GM12878 (cell line): ENCODE results near the gene METTL16. TPM values are rescaled to one million over a fixed set of nuclear protein-coding genes. Genes with fewer than 3 reads are reported as not detected.

Source experiments
- ATAC-seq: fragments of 200-7000 bp; cut with Tn5 transposase; 3 replicates; pipeline ENCODE4 v1.9.1; 2020; ENCODE audit warnings: mild to moderate bottlenecking, moderate library complexity
- BruUV-seq: library from RNA; stranded (reverse); fragments of 400-500 nt; replicated peaks from 2 replicates; lab custom pipeline; 2021; lab: Mats Ljungman, UMichigan
- CTCF ChIA-PET: fragments of 300-600 bp; sonication (Branson Sonifier 250); formaldehyde crosslinking; extraction: SDS; loops from one replicate; lab custom pipeline; 2021; ENCODE audit warnings: inconsistent platforms; lab: Yijun Ruan, JAX
- POLR2A ChIA-PET: fragments of 350-600 bp; formaldehyde crosslinking; extraction: SDS; loops from one replicate; lab custom pipeline; 2021; ENCODE audit warnings: inconsistent platforms; lab: Charles Lee
- RAD21 ChIA-PET: fragments of 300-600 bp; sonication (Branson Sonifier 250); formaldehyde crosslinking; loops from one replicate; lab custom pipeline; 2023; ENCODE audit warnings: antibody characterized with exemption; ENCODE audit not compliant: unreplicated experiment; lab: Charles Lee
- SMC1A ChIA-PET: fragments of 300-600 bp; sonication (Branson Sonifier 250); formaldehyde crosslinking; loops from one replicate; lab custom pipeline; 2023; ENCODE audit not compliant: unreplicated experiment, uncharacterized antibody; lab: Charles Lee
- DNase-seq: peaks from one replicate; pipeline ENCODE4 v3.0.0-alpha.2; 2011; ENCODE audit warnings: low read depth, low spot score
- FAIRE-seq: peaks from 3 replicates; lab custom pipeline; 2011; peaks lifted over from hg19 to GRCh38; lab: Jason Lieb, UNC
- H2AFZ ChIP-seq: 2 replicates; pipeline ENCODE4 v1.6.0; 2011; ENCODE audit warnings: low read depth, low read length, control low read depth; ENCODE audit not compliant: control insufficient read depth
- H3K27ac ChIP-seq: 2 replicates; pipeline ENCODE4 v1.5.1; 2011; ENCODE audit warnings: control low read depth; ENCODE audit not compliant: control insufficient read depth, insufficient read depth
- H3K27me3 ChIP-seq, 2 experiments: replicated peaks in 1 of 2; 2 replicates each; pipeline versions ENCODE4 v1.6.0 to v1.6.1; 2011; ENCODE audit warnings: low read length in 1 of 2; ENCODE audit not compliant: control insufficient read depth in 2 of 2, insufficient read depth in 2 of 2
- H3K36me3 ChIP-seq, 2 experiments: 2 replicates each; pipeline ENCODE4 v1.5.1; 2011; ENCODE audit warnings: low read length in 1 of 2; ENCODE audit not compliant: control insufficient read depth in 2 of 2, insufficient read depth in 2 of 2
- H3K4me1 ChIP-seq: 2 replicates; pipeline ENCODE4 v1.6.1; 2011; ENCODE audit warnings: mild to moderate bottlenecking, low read length, moderate library complexity, mixed read lengths; ENCODE audit not compliant: control insufficient read depth, insufficient read depth
- H3K4me2 ChIP-seq: 2 replicates; pipeline ENCODE4 v1.6.0; 2011; ENCODE audit warnings: control low read depth; ENCODE audit not compliant: control insufficient read depth, insufficient read depth
- H3K4me3 ChIP-seq: fragments of 200-600 bp; sonication (generic); 2 replicates; pipeline ENCODE4 v1.5.1; 2016
- H3K79me2 ChIP-seq: 2 replicates; pipeline ENCODE4 v1.6.0; 2011; ENCODE audit warnings: low read length; ENCODE audit not compliant: control insufficient read depth, insufficient read depth
- H3K9ac ChIP-seq: 2 replicates; pipeline ENCODE4 v1.8.0; 2011; ENCODE audit warnings: low read length, control low read depth, mixed read lengths; ENCODE audit not compliant: control insufficient read depth, insufficient read depth
- H3K9me3 ChIP-seq: replicated peaks from 3 replicates; pipeline ENCODE4 v1.5.1; 2011; ENCODE audit warnings: mild to moderate bottlenecking, low read length; ENCODE audit not compliant: control insufficient read depth, insufficient read depth
- H4K20me1 ChIP-seq: 2 replicates; pipeline ENCODE4 v1.6.0; 2011; ENCODE audit not compliant: control insufficient read depth, insufficient read depth
- ASH2L ChIP-seq: fragments of 300-600, 200-600 bp; sonication (generic); IDR thresholded peaks from 2 replicates; pipeline ENCODE4 v1.6.1; 2017; ENCODE audit warnings: low read depth, mild to moderate bottlenecking, borderline replicate concordance
- BRCA1 ChIP-seq: IDR thresholded peaks from 2 replicates; pipeline ENCODE4 v1.6.1; 2011; ENCODE audit warnings: low read depth, low read length, improper control_type of control experiment
- CEBPZ ChIP-seq: fragments of 150-350 bp; IDR thresholded peaks from 2 replicates; pipeline ENCODE4 v1.6.1; 2016; ENCODE audit warnings: low read depth, low read length
- CHD2 ChIP-seq: IDR thresholded peaks from 2 replicates; pipeline ENCODE4 v1.6.1; 2011; ENCODE audit warnings: low read depth, low read length, improper control_type of control experiment, borderline replicate concordance
- ELK1 ChIP-seq: IDR thresholded peaks from 2 replicates; pipeline ENCODE4 v1.6.1; 2012; ENCODE audit warnings: low read depth, low read length, improper control_type of control experiment
- ETV6 ChIP-seq, 2 experiments: fragments of 450-650 bp in 1 of 2; IDR thresholded peaks in 1 of 2; conservative IDR thresholded peaks in 1 of 2; 2 replicates each; pipeline ENCODE4 v1.6.1; 2014; ENCODE audit warnings: antibody characterized with exemption in 1 of 2, borderline replicate concordance in 1 of 2, low read depth in 1 of 2, mild to moderate bottlenecking in 1 of 2, moderate library complexity in 1 of 2
- HDAC6 ChIP-seq: fragments of 200-600 bp; sonication (generic); IDR thresholded peaks from one replicate; pipeline ENCODE4 v1.8.0; 2017; ENCODE audit warnings: antibody characterized with exemption; ENCODE audit not compliant: unreplicated experiment
- LARP7 ChIP-seq: fragments of 450-650 bp; IDR thresholded peaks from 2 replicates; pipeline ENCODE4 v1.6.1; 2017; ENCODE audit warnings: mild to moderate bottlenecking
- MTA3 ChIP-seq: IDR thresholded peaks from 2 replicates; pipeline ENCODE4 v1.6.1; 2012; ENCODE audit warnings: low read length, inconsistent platforms, borderline replicate concordance
- PRDM15 ChIP-seq: fragments of 450-650 bp; formaldehyde crosslinking; IDR thresholded peaks from 2 replicates; pipeline ENCODE4 v1.4.0; 2020; ENCODE audit warnings: mild to moderate bottlenecking, moderate library complexity
- RAD21 ChIP-seq: IDR thresholded peaks from 2 replicates; pipeline ENCODE4 v1.6.1; 2011; ENCODE audit warnings: mild to moderate bottlenecking, low read depth, low read length, moderate library complexity; ENCODE audit not compliant: insufficient read depth
- RUNX3 ChIP-seq: IDR thresholded peaks from 2 replicates; pipeline ENCODE4 v1.6.1; 2012; ENCODE audit warnings: low read length, inconsistent platforms
- SKIL ChIP-seq: fragments of 450-650 bp; IDR thresholded peaks from 2 replicates; pipeline ENCODE4 v1.6.1; 2017; ENCODE audit warnings: mild to moderate bottlenecking, low read depth, inconsistent platforms; ENCODE audit not compliant: poor library complexity, severe bottlenecking
- ZNF207 ChIP-seq: fragments of 450-650 bp; IDR thresholded peaks from 2 replicates; pipeline ENCODE4 v1.6.1; 2014; ENCODE audit warnings: antibody characterized with exemption, mild to moderate bottlenecking, borderline replicate concordance
- WGBS: methylation state at CpG from one replicate; pipeline ENCODE4 v1.1.6; 2016; ENCODE audit warnings: low lambda C conversion rate; ENCODE audit not compliant: insufficient replicate concordance, insufficient coverage; ENCODE audit errors: missing lambda C conversion rate; 5-methylcytosine and 5-hydroxymethylcytosine counted together
- in situ Hi-C: fragments of 300-500 bp; cut with MboI; formaldehyde crosslinking; loops from 9 replicates; pipeline ENCODE4 v1.14.3; 2018; ENCODE audit warnings: mixed read lengths
- intact Hi-C: fragments of 100-400 bp; cut with micrococcal nuclease; formaldehyde crosslinking; loops from one replicate; pipeline ENCODE4 v1.14.2; 2022; ENCODE audit not compliant: unreplicated experiment
- polyA plus RNA-seq, 11 experiments: library from polyadenylated mRNA; depleted of rRNA in 4 of 11; unstranded in 6 of 11; stranded (reverse) in 5 of 11; fragments of >200 nt; fragmentation: Nextera tagmentation in 4 of 11; fragmentation: Illumina TruSeq in 1 of 11; extraction: Ambion mirVana in 4 of 11; extraction: Trizol in 1 of 11; gene quantifications; 1 replicate in 1 of 11; 2 replicates in 10 of 11; pipeline versions ENCODE4 v1.2.1 to v1.2.3, GENCODE V29; 2011 to 2016; ENCODE audit warnings: inconsistent platforms in 2 of 11, missing spikeins in 2 of 11, low read depth in 1 of 11
- total RNA-seq, 4 experiments: library from RNA; depleted of rRNA in 3 of 4; stranded (reverse); fragments of >200 nt in 3 of 4; fragmentation: Illumina TruSeq in 1 of 4; extraction: Trizol in 1 of 4; gene quantifications; 2 replicates each; pipeline versions ENCODE4 v1.2.1 to v1.2.3, GENCODE V29; 2013 to 2021

METTL16 gene
- total and polyA plus RNA-seq, 10 of the 15 experiments (the other 5 are each of a cell fraction or from before 2014, with no cell fraction given) = 15.6 to 34.3 (median 23.7) TPM

- RAD21 ChIA-PET = no interaction called here
- SMC1A ChIA-PET = no interaction called here
- Histone ChIP-seq H4K20me1 (no peaks in the 10 kb centered on the region), H2AFZ (no peak overlapping the region), H3K27me3 (no peaks in the 10 kb centered on the region), H3K79me2 (peaks cover 52% of the 10 kb centered on the region), H3K4me1 (peaks cover 11% of the 10 kb centered on the region; the same call in 1 of the 2 replicates), H3K9me3 (no peaks in the 10 kb centered on the region; the same call in 1 of the 3 replicates), H3K9ac (no peak overlapping the region), H3K4me2 (peak overlapping the region; percentile 55; the same call in 1 of the 2 replicates), H3K27ac (no peak overlapping the region), H3K4me3 (no peak overlapping the region; the same call in 1 of the 2 replicates), H3K36me3 (peaks cover 0 to 3% of the 10 kb centered on the region in 2 experiments; a peak in 1 of 4 replicates)
- no peak for FAIRE-seq
- in situ Hi-C loops (no loop called here), intact Hi-C loops (loop anchor here (2.0 kb wide), 1 partner anchor 17 kb away; no protein-coding TSS in a partner anchor)
- POLR2A ChIA-PET = no interaction called here
- CTCF ChIA-PET = no interaction called here
- ATAC-seq = no peak
- no TSS peak for BruUV-seq
- no CpG with 5 or more reads among the region's 1 CpG for WGBS
- DNase-seq = no peak
- TF ChIP-seq MTA3 (no peak), BRCA1 (no peak), RAD21 (no peak), ASH2L (no peak), ELK1 (no peak), ZNF207 (no peak), PRDM15 (CRISPR knock-in tag) (no peak), LARP7 (no peak), SKIL (no peak), CEBPZ (no peak), HDAC6 (no peak), CHD2 (no peak), ETV6 (conservative IDR thresholded peaks at IDR 0.05 in 1 of 2, IDR thresholded peaks at IDR 0.05 in 1 of 2; ENCODE audit: borderline replicate concordance in 1 of 2, low read depth in 1 of 2) (no peak), RUNX3 (no peak)
Observed at GRCh38 chr17:2508035-2508434, 3.7 kb downstream of the METTL16 start.
